OCI-LY7 (cell line): ENCODE results near the gene SMIM9. TPM values are rescaled to one million over a fixed set of nuclear protein-coding genes. Genes with fewer than 3 reads are reported as not detected.

ENCODE experiments used
- BruUV-seq: library from RNA; stranded (reverse); fragments of 400-500 nt; replicated peaks from 2 replicates; lab custom pipeline; 2021; lab: Mats Ljungman, UMichigan
- CTCF ChIA-PET: fragments of 300-600 bp; sonication (Branson Sonifier 250); formaldehyde crosslinking; loops from one replicate; lab custom pipeline; 2022; ENCODE audit warnings: antibody characterized with exemption; ENCODE audit not compliant: unreplicated experiment; lab: Charles Lee
- POLR2A ChIA-PET: fragments of 300-600 bp; sonication (Branson Sonifier 250); formaldehyde crosslinking; loops from one replicate; lab custom pipeline; 2022; ENCODE audit warnings: antibody characterized with exemption; lab: Charles Lee
- DNase-seq: peaks from one replicate; pipeline ENCODE4 v3.0.0-alpha.2; 2015; ENCODE audit warnings: low spot score
- H2AFZ ChIP-seq: fragments of 200-600 bp; sonication (generic), shearing (Covaris generic); 2 replicates; pipeline ENCODE4 v1.6.1; 2014; ENCODE audit warnings: mild to moderate bottlenecking, antibody characterized with exemption, low read length, moderate library complexity
- H3K27ac ChIP-seq: fragments of 200-600 bp; sonication (generic); 2 replicates; pipeline ENCODE4 v1.5.1; 2014; ENCODE audit warnings: mixed run types, low read depth, mild to moderate bottlenecking, moderate library complexity, low read length, inconsistent platforms; ENCODE audit not compliant: poor library complexity, severe bottlenecking
- H3K36me3 ChIP-seq: fragments of 200-600 bp; sonication (generic); 2 replicates; pipeline ENCODE4 v1.6.1; 2014; ENCODE audit warnings: mild to moderate bottlenecking, antibody characterized with exemption, low read length, moderate library complexity, mixed read lengths; ENCODE audit not compliant: insufficient read depth
- H3K4me1 ChIP-seq: fragments of 200-600 bp; sonication (generic); 2 replicates; pipeline ENCODE4 v1.5.1; 2014; ENCODE audit warnings: mild to moderate bottlenecking, low read length; ENCODE audit not compliant: insufficient read depth, poor library complexity, severe bottlenecking
- H3K4me2 ChIP-seq: fragments of 200-600 bp; sonication (generic); 2 replicates; pipeline ENCODE4 v1.6.1; 2014; ENCODE audit warnings: mild to moderate bottlenecking, low read length
- H3K4me3 ChIP-seq: fragments of 200-600 bp; sonication (generic); 2 replicates; pipeline ENCODE4 v1.5.1; 2014; ENCODE audit warnings: mild to moderate bottlenecking, low read depth, low read length; ENCODE audit not compliant: poor library complexity, severe bottlenecking
- H3K79me2 ChIP-seq: fragments of 200-600 bp; sonication (generic); 2 replicates; pipeline ENCODE4 v1.6.1; 2016; ENCODE audit warnings: low read depth, mild to moderate bottlenecking, low read length, moderate library complexity, mixed read lengths; ENCODE audit not compliant: insufficient read depth
- H3K9me2 ChIP-seq: fragments of 200-600 bp; sonication (generic); 2 replicates; pipeline ENCODE4 v1.6.1; 2016; ENCODE audit warnings: mild to moderate bottlenecking, low read length, mixed read lengths; ENCODE audit not compliant: insufficient read depth
- H3K9me3 ChIP-seq: fragments of 200-600 bp; sonication (generic); 2 replicates; pipeline ENCODE4 v1.6.1; 2014; ENCODE audit warnings: mild to moderate bottlenecking, mixed run types, low read length, mixed read lengths
- H4K20me1 ChIP-seq: fragments of 200-600 bp; sonication (generic); 2 replicates; pipeline ENCODE4 v1.6.1; 2014; ENCODE audit warnings: mild to moderate bottlenecking, antibody characterized with exemption, low read length, moderate library complexity, mixed read lengths; ENCODE audit not compliant: insufficient read depth
- CTCF ChIP-seq: fragments of 200-600 bp; sonication (generic); conservative IDR thresholded peaks from 2 replicates; pipeline ENCODE4 v1.5.1; 2014; ENCODE audit warnings: mild to moderate bottlenecking, antibody characterized with exemption, low read length, moderate library complexity, mixed read lengths
- EZH2phosphoT487 ChIP-seq: fragments of 200-600 bp; sonication (generic); IDR thresholded peaks from 2 replicates; pipeline ENCODE4 v1.6.1; 2018; ENCODE audit warnings: low read depth, borderline replicate concordance, mild to moderate bottlenecking, mixed run types, antibody characterized with exemption, low read length, moderate library complexity, mixed read lengths
- intact Hi-C: fragments of 100-400 bp; cut with micrococcal nuclease; formaldehyde crosslinking; loops from one replicate; pipeline ENCODE4 v1.10.0; 2022; ENCODE audit not compliant: unreplicated experiment
- total RNA-seq, 2 experiments: library from RNA; depleted of rRNA in 1 of 2; stranded (reverse); fragments of >200 nt in 1 of 2; shearing (Covaris generic) in 1 of 2; gene quantifications; 2 replicates each; pipeline ENCODE4 v1.2.3, GENCODE V29; 2014 to 2022

Gene SMIM9
- total RNA-seq, 2 experiments from 2014 or later: not detected

DNA sequence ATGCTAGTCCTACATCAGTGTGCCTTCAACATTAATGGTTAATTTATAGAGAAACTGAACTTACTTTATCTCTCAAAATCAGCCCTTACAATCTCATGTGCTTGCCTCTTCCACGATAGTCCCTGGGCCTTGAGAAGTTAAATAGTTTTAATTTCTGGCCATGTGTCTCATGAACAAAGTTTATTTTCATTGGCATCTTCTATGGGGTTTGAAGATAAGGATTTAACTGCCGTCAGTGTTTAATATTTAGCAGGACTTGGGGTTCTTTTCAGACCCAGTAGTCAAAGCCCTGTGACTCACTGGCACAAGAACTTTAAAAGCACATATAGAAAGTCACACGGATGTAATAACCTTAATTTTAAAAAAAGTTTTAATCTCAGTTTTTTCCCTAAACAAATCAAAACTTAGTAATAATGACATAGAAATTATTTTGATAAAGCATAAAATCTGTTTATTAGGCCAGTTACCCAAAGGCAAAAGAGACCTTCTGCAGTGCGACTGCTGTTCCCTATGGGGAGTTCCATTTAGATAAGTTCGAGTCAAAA lies 19.1 kb downstream of the SMIM9 start:
- H3K36me3 ChIP-seq: no peaks in the 10 kb centered on the region
- TF ChIP-seq CTCF: no peak
- TF ChIP-seq EZH2phosphoT487: no peak
- CTCF ChIA-PET: no interaction called here
- no peak overlapping the region for H3K27ac ChIP-seq
- DNase-seq: no peak
- H3K9me3 ChIP-seq: no peaks in the 10 kb centered on the region
- no peaks in the 10 kb centered on the region for H4K20me1 ChIP-seq
- no peak overlapping the region for H3K4me2 ChIP-seq
- no peak overlapping the region for H2AFZ ChIP-seq
- no TSS peak for BruUV-seq
- no peak overlapping the region for H3K4me3 ChIP-seq
- POLR2A ChIA-PET: no interaction called here
- H3K9me2 ChIP-seq: no peaks in the 10 kb centered on the region
- H3K4me1 ChIP-seq: peaks cover 10% of the 10 kb centered on the region
- H3K79me2 ChIP-seq: no peaks in the 10 kb centered on the region
- intact Hi-C loops: no loop called here

DNA sequence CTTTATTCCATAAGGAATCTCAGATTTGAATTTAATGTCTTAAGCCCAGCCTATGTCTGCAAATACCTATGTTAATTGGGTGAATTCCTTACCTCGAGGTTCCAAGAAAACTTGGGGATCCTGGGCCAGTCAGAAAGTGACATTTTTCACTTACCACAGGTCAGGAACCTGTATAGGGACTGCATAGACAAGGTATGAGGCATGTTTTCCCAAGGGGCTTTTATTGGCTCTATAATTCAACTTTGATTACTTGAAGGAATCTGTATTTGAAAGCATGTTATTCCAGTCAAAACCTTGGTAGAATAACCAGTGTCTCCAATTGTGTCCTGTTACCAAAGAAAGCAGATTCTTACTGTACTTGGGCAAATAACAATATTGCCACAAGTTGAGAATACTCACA lies 20.7 kb downstream of the SMIM9 start:
- no peak overlapping the region for H2AFZ ChIP-seq
- intact Hi-C loops: no loop called here
- ChIA-PET CTCF (no interaction called here), POLR2A (no interaction called here)
- H3K9me3 ChIP-seq: no peaks in the 10 kb centered on the region
- no peaks in the 10 kb centered on the region for H3K9me2 ChIP-seq
- no peak overlapping the region for H3K27ac ChIP-seq
- no peaks in the 10 kb centered on the region for H3K4me1 ChIP-seq
- no TSS peak for BruUV-seq
- TF ChIP-seq CTCF: no peak
- no peak for TF ChIP-seq EZH2phosphoT487
- no peak overlapping the region for H3K4me2 ChIP-seq
- H3K36me3 ChIP-seq: no peaks in the 10 kb centered on the region
- no peak overlapping the region for H3K4me3 ChIP-seq
- H4K20me1 ChIP-seq: no peaks in the 10 kb centered on the region
- no peaks in the 10 kb centered on the region for H3K79me2 ChIP-seq
- no peak for DNase-seq

GRCh38 chrX:154812341-154813101 lies 21.9 kb downstream of the SMIM9 start:
- H3K4me2 ChIP-seq: no peak overlapping the region
- ChIA-PET POLR2A (no interaction called here), CTCF (interaction anchor here (1.2 kb wide), 1 partner anchor 9 kb away, joined by 3 read pairs; no protein-coding TSS in a partner anchor)
- H3K36me3 ChIP-seq: no peaks in the 10 kb centered on the region
- intact Hi-C loops: no loop called here
- TF ChIP-seq CTCF: no peak
- TF ChIP-seq EZH2phosphoT487: no peak
- BruUV-seq: no TSS peak
- no peak overlapping the region for H2AFZ ChIP-seq
- no peaks in the 10 kb centered on the region for H3K9me3 ChIP-seq
- H3K4me3 ChIP-seq: no peak overlapping the region
- DNase-seq: no peak
- no peak overlapping the region for H3K27ac ChIP-seq
- H3K9me2 ChIP-seq: no peaks in the 10 kb centered on the region
- no peaks in the 10 kb centered on the region for H4K20me1 ChIP-seq
- H3K4me1 ChIP-seq: no peaks in the 10 kb centered on the region
- H3K79me2 ChIP-seq: no peaks in the 10 kb centered on the region
